Naive B cell (primary cell): ENCODE data around the gene CYGB. TPM values are rescaled to one million over a fixed set of nuclear protein-coding genes. Genes with fewer than 3 reads are reported as not detected.
"Not testable (repeated sequence)": the region's sequence is repeated elsewhere in the genome, so short reads cannot be mapped to it uniquely, and the experiment has no call there.

Source experiments
- ATAC-seq, 2 donors: fragments of 150-1000 bp; cut with Tn5 transposase; 2 replicates each; pipeline ENCODE4 v1.10.0; 2021; ENCODE audit warnings: low read depth in 2 of 2, mild to moderate bottlenecking in 2 of 2, moderate library complexity in 2 of 2
- DNase-seq: peaks from one replicate; pipeline ENCODE4 v3.0.0; 2022
- H3K27ac Mint-ChIP-seq, 6 donors: one replicate each; pipeline ENCODE4 v1.8.0; 2020 to 2022; ENCODE audit warnings: mild to moderate bottlenecking in 6 of 6, mixed read lengths in 6 of 6, moderate library complexity in 5 of 6, inconsistent platforms in 2 of 6
- H3K27me3 Mint-ChIP-seq, 3 donors: one replicate each; pipeline ENCODE4 v1.8.0; 2021 to 2022; ENCODE audit warnings: mixed read lengths in 3 of 3, mild to moderate bottlenecking in 1 of 3
- H3K36me3 Mint-ChIP-seq, 2 donors: one replicate each; pipeline ENCODE4 v1.8.0; 2020 to 2022; ENCODE audit warnings: mixed read lengths in 2 of 2, inconsistent platforms in 1 of 2, mild to moderate bottlenecking in 1 of 2
- H3K4me1 Mint-ChIP-seq, 3 donors: one replicate each; pipeline ENCODE4 v1.8.0; 2020 to 2022; ENCODE audit warnings: mixed read lengths in 3 of 3, inconsistent platforms in 1 of 3, mild to moderate bottlenecking in 1 of 3, moderate library complexity in 1 of 3
- H3K4me3 Mint-ChIP-seq, 8 donors: one replicate each; pipeline ENCODE4 v1.8.0; 2020 to 2022; ENCODE audit warnings: mild to moderate bottlenecking in 8 of 8, mixed read lengths in 8 of 8, moderate library complexity in 8 of 8, inconsistent platforms in 2 of 8
- H3K9me3 Mint-ChIP-seq, 7 donors: one replicate each; pipeline ENCODE4 v1.8.0; 2020 to 2022; ENCODE audit warnings: mixed read lengths in 7 of 7, mild to moderate bottlenecking in 5 of 7, inconsistent platforms in 2 of 7, moderate library complexity in 1 of 7
- polyA plus RNA-seq, 6 donors: library from polyadenylated mRNA; unstranded; fragments of 300-500 nt; fragmentation: Illumina TruSeq; gene quantifications; one replicate each; pipeline ENCODE4 v1.2.3, GENCODE V29; 2021; ENCODE audit warnings: low read depth in 6 of 6

The CYGB gene
- polyA plus RNA-seq, 6 donors from 2014 or later: 0.21 to 2.4 (median 0.79) TPM

GRCh38 chr17:76563359-76563758 is 25.9 kb upstream of the CYGB start:
- ATAC-seq, H3K4me3 Mint-ChIP-seq, DNase-seq, H3K27me3 Mint-ChIP-seq, H3K9me3 Mint-ChIP-seq, H3K27ac Mint-ChIP-seq: not testable (repeated sequence)
- Mint-ChIP-seq H3K36me3 (peaks cover 6 to 12% of the 10 kb centered on the region in 2 donors), H3K4me1 (peaks cover 28 to 55% (median 54%) of the 10 kb centered on the region in 3 donors)

DNA sequence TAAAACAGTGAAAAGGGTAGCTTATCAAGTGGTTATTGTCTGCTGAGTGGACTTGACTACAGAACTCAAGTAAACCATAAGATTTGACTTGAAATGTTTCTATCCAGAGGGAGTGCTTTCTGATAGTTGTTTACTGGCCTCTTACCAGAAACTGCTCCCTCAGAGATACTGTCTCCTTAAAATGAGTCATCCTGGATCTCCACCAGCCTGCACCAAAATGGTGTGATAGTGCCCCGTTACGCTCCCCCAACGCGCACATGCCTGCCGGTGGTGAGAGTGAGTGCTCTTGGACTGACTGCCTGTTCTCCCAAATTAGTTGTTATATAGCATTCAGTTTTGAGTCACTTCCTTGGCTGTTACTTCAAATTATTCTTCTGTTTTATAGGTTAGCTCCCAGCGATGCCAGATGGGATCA is 25.2 kb upstream of the CYGB start:
- Mint-ChIP-seq H3K9me3 (no peaks in the 10 kb centered on the region), H3K36me3 (peaks cover 6 to 12% of the 10 kb centered on the region in 2 donors), H3K27ac (peak overlapping the region in 1 of 6 donors; percentile 88), H3K4me1 (peaks cover 28 to 55% (median 54%) of the 10 kb centered on the region in 3 donors), H3K4me3 (peak overlapping the region in 2 of 8 donors; percentile 18 to 61), H3K27me3 (no peaks in the 10 kb centered on the region)
- DNase-seq: no peak
- ATAC-seq: no peak

GRCh38 chr17:76561799-76562268 is 24.3 kb upstream of the CYGB start:
- H3K27me3 Mint-ChIP-seq: no peaks in the 10 kb centered on the region
- ATAC-seq (no peak), DNase-seq (no peak)
- peaks cover 6 to 12% of the 10 kb centered on the region in 2 donors for H3K36me3 Mint-ChIP-seq
- no peaks in the 10 kb centered on the region for H3K9me3 Mint-ChIP-seq
- peak overlapping the region in 2 of 8 donors; percentile 29 to 47 for H3K4me3 Mint-ChIP-seq
- peaks cover 30 to 55% (median 54%) of the 10 kb centered on the region in 3 donors for H3K4me1 Mint-ChIP-seq
- H3K27ac Mint-ChIP-seq: no peak overlapping the region

DNA sequence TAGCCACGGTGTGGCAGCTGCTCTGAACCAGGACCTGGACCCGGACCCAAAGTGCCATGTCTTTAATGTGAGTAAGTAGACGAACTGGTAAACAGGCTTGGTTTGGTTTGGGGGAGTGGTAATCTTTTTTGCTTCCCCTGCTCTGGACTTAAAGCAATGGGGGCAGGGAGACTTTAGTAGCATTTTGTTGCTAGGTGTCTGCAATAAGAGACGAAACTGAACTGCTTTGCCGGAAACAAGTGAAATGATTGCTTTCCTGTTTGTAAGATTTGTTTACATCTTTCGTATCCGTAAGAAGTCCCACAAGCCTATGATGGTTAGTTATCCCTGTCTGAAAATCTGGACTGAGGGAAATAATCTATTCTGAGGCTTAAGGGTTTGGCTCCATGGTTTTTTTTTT is 23.8 kb upstream of the CYGB start:
- Mint-ChIP-seq H3K27me3 (no peaks in the 10 kb centered on the region), H3K9me3 (no peaks in the 10 kb centered on the region), H3K36me3 (peaks cover 6 to 12% of the 10 kb centered on the region in 2 donors), H3K4me1 (peaks cover 29 to 59% (median 52%) of the 10 kb centered on the region in 3 donors), H3K4me3 (peak overlapping the region in 1 of 8 donors; percentile 47), H3K27ac (no peak overlapping the region)
- DNase-seq (no peak), ATAC-seq (no peak)

DNA sequence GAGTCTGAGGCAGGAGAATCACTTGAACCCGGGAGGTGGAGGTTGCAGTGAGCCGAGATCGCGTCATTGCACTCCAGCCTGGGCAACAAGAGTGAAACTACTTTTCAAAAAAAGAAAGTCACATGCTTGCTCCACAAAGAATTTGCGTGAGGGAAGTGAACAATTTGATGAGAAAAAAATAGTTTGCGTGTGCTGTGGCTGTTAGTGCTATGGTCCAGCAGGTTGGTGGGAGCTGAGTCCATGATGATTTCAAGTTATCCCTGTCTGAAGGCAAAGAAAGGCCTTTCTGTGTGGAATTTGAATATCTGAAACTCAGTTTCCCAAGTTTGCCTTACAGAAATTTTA is 23.3 kb upstream of the CYGB start:
- H3K9me3 Mint-ChIP-seq: no peaks in the 10 kb centered on the region
- H3K27ac Mint-ChIP-seq: no peak overlapping the region
- H3K4me1 Mint-ChIP-seq: peaks cover 26 to 55% (median 47%) of the 10 kb centered on the region in 3 donors
- no peak for DNase-seq
- no peak overlapping the region for H3K4me3 Mint-ChIP-seq
- H3K27me3 Mint-ChIP-seq: no peaks in the 10 kb centered on the region
- ATAC-seq: no peak
- peaks cover 6 to 8% of the 10 kb centered on the region in 2 donors for H3K36me3 Mint-ChIP-seq

GRCh38 chr17:76560036-76560876 is 22.7 kb upstream of the CYGB start:
- ATAC-seq (no peak), DNase-seq (no peak)
- peak overlapping the region in 1 of 6 donors; percentile 13 for H3K27ac Mint-ChIP-seq
- H3K4me1 Mint-ChIP-seq: peaks cover 30 to 56% (median 41%) of the 10 kb centered on the region in 3 donors
- H3K4me3 Mint-ChIP-seq: peak overlapping the region in 3 of 8 donors; percentile 53 to 56 (median 54)
- no peaks in the 10 kb centered on the region for H3K27me3 Mint-ChIP-seq
- no peaks in the 10 kb centered on the region for H3K9me3 Mint-ChIP-seq
- peaks cover 2 to 6% of the 10 kb centered on the region in 2 donors for H3K36me3 Mint-ChIP-seq

DNA sequence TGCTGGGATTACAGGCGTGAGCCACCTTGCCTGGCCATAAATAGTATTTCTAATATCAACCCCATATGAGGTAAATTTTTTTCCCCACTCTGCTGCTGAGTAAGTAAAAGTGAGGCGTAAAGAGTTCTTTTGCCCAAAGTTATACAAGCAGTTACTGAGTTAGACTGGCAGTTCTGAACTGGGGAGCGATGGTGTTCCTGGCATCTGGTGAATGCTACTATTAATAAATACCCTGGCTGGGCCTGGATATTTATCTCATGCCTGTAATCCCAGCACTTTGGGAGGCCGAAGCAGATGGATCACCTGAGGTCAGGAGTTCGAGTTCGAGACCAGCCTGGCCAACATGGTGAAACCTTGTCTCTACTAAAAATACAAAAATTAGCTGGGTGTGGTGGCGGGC is 22.0 kb upstream of the CYGB start:
- not testable (repeated sequence) for DNase-seq, H3K27me3 Mint-ChIP-seq, H3K36me3 Mint-ChIP-seq, H3K27ac Mint-ChIP-seq, ATAC-seq, H3K9me3 Mint-ChIP-seq
- Mint-ChIP-seq H3K4me1 (peaks cover 33 to 56% (median 41%) of the 10 kb centered on the region in 3 donors), H3K4me3 (peak overlapping the region in 4 of 8 donors; percentile 20 to 100 (median 62))

DNA sequence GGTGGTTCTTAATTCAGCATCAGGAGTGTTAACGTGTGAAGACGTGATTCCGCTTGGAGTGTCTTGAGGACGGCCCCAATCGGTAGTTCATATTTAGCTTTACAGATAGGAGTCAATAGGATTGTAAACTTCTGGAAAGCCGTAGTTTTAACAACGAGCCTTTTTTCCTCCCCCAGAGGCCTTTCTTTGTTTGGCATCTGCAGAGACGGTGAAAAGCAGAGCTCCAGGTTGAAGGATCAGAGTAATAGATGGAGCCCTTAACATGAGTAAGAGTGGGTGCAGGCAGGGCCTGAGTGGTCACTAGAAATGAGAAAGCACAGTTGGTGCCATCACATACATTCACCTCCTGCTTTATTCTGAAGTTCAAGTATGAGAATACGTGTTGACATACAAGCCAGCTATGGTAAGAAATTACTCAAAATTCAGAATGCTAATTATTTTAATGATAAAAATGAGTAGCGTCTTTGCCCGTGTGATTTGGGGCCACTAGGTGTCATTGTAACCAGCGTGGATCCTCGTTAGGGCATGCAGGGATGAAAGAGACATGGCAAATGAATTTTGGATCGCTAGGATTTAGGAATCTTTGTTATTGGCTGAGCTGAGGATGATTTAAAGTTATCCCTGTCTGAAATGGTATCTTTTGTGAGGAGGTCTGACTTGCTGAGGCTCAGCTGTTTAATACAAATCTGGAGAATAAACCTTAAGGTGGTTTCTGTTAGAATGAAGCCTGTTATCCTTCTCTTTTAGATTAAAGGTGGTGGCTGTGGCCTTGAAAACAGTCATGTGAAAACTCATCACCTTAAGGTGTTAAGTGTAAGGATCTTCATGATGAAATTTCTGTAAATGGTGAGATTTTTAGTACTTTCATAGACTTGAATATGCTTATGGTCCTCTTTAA is 20.9 kb upstream of the CYGB start:
- peak overlapping the region; percentile 95 to 100 (median 99) for H3K4me3 Mint-ChIP-seq
- ATAC-seq (no peak), DNase-seq (no peak)
- H3K36me3 Mint-ChIP-seq: peaks cover 0 to 6% of the 10 kb centered on the region in 2 donors
- peak overlapping the region; percentile 97 to 100 (median 99) for H3K27ac Mint-ChIP-seq
- H3K9me3 Mint-ChIP-seq: no peaks in the 10 kb centered on the region
- no peaks in the 10 kb centered on the region for H3K27me3 Mint-ChIP-seq
- peaks cover 34 to 56% (median 41%) of the 10 kb centered on the region in 3 donors for H3K4me1 Mint-ChIP-seq

GRCh38 chr17:76557368-76558197 is 20.1 kb upstream of the CYGB start:
- Mint-ChIP-seq H3K27ac (peak overlapping the region; percentile 97 to 100 (median 99)), H3K4me3 (peak overlapping the region; percentile 95 to 100 (median 99)), H3K9me3 (no peaks in the 10 kb centered on the region), H3K36me3 (peaks cover 0 to under 1% of the 10 kb centered on the region in 2 donors), H3K27me3 (no peaks in the 10 kb centered on the region), H3K4me1 (peaks cover 34 to 49% (median 41%) of the 10 kb centered on the region in 3 donors)
- peak; percentile 83 to 89 for ATAC-seq
- DNase-seq: peak; percentile 94

DNA sequence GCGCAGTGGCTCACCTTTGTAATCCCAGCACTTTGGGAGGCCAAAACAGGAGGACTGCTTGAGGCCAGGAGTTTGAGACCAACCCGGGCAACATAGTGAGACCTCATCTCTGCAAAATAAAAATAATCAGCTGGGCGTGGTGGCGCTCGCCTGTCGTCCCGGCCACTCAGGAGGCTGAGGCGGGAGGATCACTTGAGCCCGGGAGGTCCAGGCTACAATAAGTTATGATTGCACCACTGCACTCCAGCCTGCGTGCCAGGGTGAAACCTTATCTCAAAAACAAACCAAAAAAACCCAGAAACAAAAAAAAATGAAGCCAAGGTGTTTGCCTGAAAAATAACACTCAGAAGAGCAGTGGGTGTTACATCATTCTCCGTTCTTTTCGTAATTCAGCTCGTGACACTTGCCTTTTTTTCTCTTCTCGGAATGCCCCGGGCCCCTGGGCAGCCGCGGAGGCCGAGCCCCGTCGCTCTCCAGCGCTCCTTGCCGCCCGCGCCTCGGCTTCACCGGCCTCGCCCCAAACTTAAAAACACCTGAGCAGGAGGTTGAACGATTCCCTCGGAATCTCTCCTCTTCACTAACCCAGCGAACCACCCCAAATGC is 19.4 kb upstream of the CYGB start:
- ATAC-seq (peak; percentile 39 to 50), DNase-seq (peak; percentile 64)
- H3K9me3 Mint-ChIP-seq: no peaks in the 10 kb centered on the region
- no peaks in the 10 kb centered on the region for H3K27me3 Mint-ChIP-seq
- peak overlapping the region; percentile 95 to 100 (median 99) for H3K4me3 Mint-ChIP-seq
- peaks cover 34 to 48% (median 40%) of the 10 kb centered on the region in 3 donors for H3K4me1 Mint-ChIP-seq
- no peaks in the 10 kb centered on the region for H3K36me3 Mint-ChIP-seq
- H3K27ac Mint-ChIP-seq: peak overlapping the region; percentile 97 to 100 (median 99)

DNA sequence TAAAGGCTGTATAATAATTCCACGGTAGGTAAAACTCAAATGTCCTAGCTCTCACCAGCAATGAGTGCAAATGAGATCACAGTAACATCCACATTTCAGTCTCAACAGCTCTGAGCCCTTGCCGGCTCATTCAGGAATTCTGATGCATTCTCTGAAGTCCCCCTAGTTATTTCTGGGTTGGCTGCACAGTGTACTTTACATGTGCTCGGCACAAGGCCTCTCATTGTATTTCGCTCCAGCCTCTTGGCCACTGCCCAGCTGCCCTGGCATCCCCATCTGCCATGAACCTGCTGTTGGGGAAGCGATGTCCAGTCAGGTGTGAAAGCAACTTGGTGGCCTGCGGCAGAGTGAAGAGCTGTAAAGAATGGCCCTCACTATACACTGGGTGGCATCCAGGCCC is 16.6 kb upstream of the CYGB start:
- peak overlapping the region in 1 of 6 donors; percentile 84 for H3K27ac Mint-ChIP-seq
- no peak for ATAC-seq
- no peak overlapping the region for H3K4me3 Mint-ChIP-seq
- DNase-seq: no peak
- H3K27me3 Mint-ChIP-seq: no peaks in the 10 kb centered on the region
- no peaks in the 10 kb centered on the region for H3K9me3 Mint-ChIP-seq
- no peaks in the 10 kb centered on the region for H3K36me3 Mint-ChIP-seq
- peaks cover 25 to 31% (median 30%) of the 10 kb centered on the region in 3 donors for H3K4me1 Mint-ChIP-seq

- ATAC-seq: no peak
- H3K4me3 Mint-ChIP-seq: no peak overlapping the region
- H3K27me3 Mint-ChIP-seq: no peaks in the 10 kb centered on the region
- H3K36me3 Mint-ChIP-seq: no peaks in the 10 kb centered on the region
- no peak for DNase-seq
- peaks cover 18 to 25% (median 23%) of the 10 kb centered on the region in 3 donors for H3K4me1 Mint-ChIP-seq
- H3K9me3 Mint-ChIP-seq: no peaks in the 10 kb centered on the region
- peak overlapping the region in 1 of 6 donors; percentile 47 for H3K27ac Mint-ChIP-seq
These were observed 15.8 kb upstream of the CYGB start for GRCh38 chr17:76553178-76553908.
